GM21360 (cell line): ENCODE data around the gene NXPH4.

Source experiments
- ATAC-seq: cut with Tn5 transposase; IDR thresholded peaks from one replicate; pipeline ENCODE4 v1.9.1; 2021; ENCODE audit warnings: mild to moderate bottlenecking, moderate library complexity; ENCODE audit not compliant: unreplicated experiment

NXPH4 gene

DNA sequence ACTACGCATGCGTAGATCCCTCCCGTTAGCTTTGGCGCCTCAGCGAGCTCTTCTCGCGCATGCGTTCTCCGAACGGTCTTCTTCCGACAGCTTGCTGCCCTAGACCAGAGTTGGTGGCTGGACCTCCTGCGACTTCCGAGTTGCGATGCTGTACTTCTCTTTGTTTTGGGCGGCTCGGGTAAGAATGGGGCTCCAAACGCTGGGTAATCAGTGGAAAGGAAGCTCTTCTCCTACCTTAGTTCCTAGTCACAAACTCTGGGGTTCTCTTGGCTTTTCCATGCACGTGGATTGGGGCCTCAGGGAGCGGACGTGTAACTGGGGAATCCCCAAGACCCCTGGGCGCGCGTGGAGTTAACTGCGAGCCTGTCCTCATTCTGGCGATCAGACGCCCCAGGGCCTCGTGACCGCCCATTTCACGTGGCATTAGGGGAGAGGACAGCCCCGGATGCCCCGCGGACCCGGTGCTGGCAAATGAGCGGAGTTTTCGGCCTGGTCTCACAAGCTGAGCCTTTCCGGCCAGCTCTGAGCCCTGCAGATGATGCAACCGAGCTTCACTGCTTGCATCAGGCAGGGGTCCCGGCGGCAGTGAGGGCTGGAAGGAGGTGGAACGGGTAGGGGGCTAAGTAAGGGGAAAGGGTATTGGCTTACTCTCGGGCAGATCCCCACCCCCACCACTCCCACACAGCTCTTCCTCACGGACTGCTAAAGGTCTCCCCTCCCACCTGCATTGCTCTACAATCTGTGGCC is 13.2 kb downstream of the NXPH4 start, which contains the start of gene SHMT2:
Gene SHMT2 (plus strand): TSS at position 78 of the 747 bp plus-strand sequence. CDS start 68 bp downstream, at position 146.
- peak; percentile 54 for ATAC-seq

DNA sequence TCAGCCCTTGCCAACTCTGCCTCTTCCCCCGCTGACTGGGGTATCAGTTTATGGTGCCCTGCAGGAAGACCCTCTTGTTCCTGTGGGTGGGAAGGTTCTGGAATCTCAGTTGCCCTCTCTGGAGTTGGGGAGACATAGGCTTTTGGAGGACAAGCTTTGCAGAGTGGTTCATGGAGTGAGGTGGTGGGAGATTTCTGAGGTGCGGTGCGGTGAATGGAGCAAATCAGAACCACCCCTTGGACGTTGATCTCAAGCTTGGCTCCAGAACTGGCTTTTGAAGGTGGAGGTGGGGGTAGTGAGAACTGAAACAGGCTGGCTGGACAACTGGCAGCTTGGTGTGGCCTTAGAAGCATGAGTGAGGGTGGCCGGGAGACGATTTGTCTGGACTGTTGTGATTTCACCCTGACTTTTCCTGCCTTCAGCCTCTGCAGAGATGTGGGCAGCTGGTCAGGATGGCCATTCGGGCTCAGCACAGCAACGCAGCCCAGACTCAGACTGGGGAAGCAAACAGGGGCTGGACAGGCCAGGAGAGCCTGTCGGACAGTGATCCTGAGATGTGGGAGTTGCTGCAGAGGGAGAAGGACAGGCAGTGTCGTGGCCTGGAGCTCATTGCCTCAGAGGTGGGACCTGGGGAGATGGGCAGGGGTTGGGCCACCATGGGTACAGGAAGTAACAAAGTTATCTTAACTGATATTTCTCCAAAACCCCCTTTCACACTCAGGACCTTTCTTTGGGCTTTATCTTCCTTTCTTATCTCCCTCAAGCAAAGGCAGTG is 14.0 kb downstream of the NXPH4 start:
- ATAC-seq, result no peak

DNA sequence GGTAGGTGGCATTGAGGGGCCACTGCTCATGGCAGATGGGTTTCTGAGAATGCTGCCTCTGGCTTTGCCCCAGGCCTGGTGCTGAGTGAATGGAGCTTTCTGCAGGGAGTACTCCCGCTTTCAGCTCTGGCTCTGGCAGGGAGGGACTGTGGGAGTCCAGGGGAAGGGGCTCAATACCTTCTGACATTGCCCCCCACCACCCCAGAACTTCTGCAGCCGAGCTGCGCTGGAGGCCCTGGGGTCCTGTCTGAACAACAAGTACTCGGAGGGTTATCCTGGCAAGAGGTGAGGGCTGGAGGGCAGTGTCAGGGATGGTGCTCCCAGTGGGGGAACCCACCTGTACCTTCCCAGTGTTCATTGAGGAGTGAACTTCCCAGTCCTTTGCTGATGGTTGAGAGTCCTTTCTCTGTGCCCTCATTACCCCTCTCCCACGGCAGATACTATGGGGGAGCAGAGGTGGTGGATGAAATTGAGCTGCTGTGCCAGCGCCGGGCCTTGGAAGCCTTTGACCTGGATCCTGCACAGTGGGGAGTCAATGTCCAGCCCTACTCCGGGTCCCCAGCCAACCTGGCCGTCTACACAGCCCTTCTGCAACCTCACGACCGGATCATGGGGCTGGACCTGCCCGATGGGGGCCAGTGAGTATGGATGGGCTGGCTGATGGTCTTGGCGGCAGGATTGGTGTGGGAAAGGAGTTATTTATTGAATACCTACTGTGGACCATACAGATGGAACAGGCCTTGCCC is 14.9 kb downstream of the NXPH4 start:
- ATAC-seq, result no peak

DNA sequence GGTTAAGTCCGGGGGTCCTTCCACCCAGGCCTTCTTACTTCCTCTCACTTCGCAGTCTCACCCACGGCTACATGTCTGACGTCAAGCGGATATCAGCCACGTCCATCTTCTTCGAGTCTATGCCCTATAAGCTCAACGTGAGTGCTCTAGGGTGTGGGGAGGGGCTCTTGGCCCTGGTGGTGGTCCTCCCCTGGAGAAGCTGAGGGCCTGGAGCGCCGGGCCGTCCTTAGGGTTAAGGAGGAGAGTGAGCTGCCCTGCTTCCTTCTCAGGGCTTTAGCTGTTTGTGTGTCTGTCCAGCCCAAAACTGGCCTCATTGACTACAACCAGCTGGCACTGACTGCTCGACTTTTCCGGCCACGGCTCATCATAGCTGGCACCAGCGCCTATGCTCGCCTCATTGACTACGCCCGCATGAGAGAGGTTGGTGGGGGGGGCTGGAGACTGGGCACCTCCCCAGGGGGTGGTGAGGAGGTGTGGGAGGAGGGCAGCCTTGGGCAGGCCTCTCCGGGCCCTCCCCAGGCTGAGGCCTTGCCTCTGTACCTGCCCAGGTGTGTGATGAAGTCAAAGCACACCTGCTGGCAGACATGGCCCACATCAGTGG is 15.7 kb downstream of the NXPH4 start:
- no peak for ATAC-seq

DNA sequence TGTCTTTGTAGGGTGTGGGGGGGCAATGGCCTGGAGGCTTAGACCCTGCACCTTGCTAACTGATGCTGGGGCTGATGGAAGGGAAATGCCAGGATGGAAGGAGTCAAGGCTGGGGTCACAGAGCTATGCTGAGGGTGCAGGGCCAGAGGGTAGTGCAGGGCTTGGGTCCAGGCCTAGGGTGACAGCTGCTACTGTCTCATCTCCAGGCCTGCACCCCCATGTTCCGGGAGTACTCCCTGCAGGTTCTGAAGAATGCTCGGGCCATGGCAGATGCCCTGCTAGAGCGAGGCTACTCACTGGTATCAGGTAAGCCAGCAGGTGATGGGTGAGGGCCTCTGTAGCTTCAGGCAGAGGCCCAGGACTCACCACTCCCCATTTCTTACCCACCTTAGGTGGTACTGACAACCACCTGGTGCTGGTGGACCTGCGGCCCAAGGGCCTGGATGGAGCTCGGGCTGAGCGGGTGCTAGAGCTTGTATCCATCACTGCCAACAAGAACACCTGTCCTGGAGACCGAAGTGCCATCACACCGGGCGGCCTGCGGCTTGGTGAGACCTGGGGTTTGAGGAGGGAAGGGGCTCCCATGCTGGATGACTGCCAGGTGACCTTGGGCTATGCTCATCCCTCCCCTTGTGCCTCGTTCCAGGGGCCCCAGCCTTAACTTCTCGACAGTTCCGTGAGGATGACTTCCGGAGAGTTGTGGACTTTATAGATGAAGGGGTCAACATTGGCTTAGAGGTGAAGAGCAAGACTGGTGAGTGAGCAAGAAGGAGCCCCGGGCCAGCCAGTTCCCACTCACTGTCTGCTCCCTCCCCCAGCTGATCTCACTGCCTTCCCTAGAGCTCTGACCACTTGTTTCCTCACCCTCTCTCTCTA is 17.0 kb downstream of the NXPH4 start:
- ATAC-seq, result no peak

DNA sequence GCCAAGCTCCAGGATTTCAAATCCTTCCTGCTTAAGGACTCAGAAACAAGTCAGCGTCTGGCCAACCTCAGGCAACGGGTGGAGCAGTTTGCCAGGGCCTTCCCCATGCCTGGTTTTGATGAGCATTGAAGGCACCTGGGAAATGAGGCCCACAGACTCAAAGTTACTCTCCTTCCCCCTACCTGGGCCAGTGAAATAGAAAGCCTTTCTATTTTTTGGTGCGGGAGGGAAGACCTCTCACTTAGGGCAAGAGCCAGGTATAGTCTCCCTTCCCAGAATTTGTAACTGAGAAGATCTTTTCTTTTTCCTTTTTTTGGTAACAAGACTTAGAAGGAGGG is 17.6 kb downstream of the NXPH4 start:
- ATAC-seq, result no peak

DNA sequence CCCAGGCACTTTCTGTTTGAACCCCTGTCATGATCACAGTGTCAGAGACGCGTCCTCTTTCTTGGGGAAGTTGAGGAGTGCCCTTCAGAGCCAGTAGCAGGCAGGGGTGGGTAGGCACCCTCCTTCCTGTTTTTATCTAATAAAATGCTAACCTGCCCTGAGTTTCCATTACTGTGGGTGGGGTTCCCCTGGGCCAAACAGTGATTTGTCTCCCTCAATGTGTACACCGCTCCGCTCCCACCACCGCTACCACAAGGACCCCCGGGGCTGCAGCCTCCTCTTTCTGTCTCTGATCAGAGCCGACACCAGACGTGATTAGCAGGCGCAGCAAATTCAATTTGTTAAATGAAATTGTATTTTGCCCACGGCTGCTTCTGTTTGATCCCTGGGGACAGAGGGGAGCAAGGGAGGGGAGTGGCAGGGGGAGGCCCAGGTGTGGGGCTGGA is 18.0 kb downstream of the NXPH4 start:
- ATAC-seq, result no peak

DNA sequence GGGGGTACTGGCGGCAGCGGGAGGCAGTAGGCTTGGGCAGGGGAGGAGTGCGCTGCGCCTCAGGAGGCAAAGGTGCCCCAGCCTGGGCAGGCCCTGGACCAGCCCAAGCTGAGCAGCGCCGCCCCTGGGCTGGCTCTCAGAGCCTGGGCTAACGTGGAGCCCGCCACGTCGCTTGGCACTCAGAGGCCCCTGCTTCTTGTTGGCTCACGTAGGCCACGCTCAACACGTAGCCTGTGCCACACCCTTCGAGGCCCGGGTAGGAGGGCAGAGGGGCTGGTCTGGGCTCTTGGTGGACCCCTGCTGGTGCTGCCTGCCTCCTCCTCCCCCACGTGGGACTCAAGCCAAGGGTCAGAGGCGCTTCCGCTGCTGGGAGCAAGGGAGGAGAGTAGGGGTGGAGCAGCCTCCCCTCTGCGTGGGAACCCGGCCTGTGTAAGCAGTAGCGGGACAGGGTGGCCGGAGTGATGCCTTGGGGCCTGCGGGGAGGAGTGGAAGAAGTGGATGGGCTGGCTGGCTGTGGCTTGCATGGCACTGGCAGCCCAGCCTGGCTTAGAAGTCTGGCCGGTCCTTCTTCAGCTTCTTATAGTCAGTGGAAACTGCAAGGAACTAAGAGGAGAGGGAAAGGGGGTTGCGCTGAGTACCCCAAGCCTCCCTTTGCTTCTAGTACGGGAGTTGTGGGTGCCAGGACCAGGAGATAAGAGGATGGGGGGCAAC is 18.6 kb downstream of the NXPH4 start:
- no peak for ATAC-seq

DNA sequence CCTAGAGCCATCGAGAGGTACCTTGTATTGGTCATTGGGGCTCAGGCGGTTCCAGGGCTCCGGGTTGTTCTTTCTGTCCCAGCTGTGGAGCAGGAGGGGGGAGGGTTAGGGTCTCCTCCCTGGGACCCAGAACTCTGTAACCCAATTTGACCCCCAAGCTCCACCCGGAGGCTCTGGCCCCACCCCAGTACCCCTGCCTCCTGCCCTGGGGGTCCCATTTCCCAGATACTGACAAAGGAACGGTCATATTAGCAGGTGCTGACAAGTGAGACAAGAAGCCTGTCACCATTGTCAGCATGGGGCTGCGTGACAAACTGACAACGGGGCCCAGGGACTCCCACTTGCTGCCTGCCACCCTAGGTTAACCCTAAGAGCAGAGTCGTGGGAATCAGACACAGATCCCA is 19.1 kb downstream of the NXPH4 start:
- ATAC-seq, result no peak

DNA sequence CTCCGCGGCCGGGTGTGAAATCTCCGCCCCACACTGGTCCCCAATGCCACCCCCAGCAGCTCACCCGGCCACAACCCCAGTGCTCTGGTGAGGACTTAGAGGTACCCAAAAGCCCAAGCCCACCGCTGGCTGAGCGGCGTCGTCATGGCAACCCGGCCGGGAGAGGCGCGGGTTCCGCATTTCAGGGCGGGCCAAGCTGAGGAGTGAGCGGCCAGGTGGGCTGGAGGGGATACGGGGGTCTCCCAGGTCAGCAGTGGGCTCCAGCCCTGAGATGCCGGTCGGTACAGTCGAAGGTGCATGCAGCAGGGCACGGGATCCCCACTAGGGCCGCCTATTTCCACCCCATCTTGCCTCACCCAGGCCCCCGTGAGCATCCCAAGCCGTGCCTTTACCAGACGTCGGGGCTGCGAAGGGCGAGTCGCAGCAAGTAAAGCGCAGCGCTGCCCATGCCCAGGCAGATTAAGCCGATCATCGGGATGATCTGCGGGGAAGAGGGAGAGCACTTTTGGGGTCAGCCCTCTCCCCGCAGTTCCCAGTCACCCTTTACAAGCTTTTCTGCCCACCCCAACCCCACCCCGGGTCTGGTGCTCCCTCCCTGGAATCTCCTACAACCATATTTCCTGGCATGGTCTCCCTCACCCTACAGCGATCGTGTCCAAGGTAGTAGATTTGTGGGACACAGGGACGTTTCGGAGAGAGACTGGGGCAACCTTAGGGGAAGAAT is 19.8 kb downstream of the NXPH4 start:
- no peak for ATAC-seq

DNA sequence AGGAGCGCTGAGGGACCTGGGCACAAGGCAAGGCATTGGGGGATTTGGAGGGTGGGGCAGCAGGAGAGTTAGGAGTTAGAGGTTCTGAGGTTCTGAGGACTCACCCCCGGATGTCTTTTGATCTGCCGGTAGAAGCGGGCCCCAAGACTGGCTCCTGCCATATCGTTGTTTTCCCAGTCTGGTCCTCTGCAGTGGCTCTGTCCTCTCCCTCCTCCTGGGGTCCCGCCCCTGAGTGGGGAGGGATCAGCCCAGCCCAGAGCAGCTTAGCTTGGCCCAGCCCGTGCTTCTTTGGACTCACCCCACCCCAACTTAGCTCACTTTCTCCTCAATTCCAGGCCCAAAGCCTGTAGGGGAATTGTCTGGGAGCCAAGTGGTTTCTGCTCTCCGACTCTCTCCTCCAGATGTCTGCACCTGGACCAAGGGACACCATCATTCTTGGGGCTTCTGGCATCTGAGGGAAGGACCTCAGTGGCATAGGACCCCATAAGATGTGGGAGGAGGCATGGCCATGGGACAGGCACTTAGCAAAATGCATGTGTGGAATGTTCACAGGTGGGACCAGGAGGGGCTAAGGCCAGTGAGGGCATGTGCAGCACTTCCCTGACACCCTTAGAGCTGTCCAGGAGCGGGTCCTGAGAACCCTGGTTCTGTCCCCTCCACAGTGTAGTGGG is 20.5 kb downstream of the NXPH4 start:
- no peak for ATAC-seq

DNA sequence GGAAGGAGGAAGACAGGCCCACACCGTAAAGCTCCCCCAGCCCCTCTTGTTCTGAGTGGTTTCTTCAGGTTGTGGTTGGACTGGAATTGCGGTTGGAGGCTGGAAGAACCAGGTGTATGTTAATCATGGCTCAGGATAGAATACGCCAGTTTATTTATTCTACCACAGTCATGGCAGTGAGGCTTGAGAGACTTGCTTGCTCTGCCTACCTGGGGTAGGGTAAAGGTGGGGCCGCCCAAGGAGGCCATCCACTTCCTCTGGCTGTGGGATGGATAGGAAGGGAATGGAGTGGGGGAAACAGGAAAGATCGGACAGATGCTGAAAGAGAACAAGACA is 21.0 kb downstream of the NXPH4 start:
- ATAC-seq, result no peak

DNA sequence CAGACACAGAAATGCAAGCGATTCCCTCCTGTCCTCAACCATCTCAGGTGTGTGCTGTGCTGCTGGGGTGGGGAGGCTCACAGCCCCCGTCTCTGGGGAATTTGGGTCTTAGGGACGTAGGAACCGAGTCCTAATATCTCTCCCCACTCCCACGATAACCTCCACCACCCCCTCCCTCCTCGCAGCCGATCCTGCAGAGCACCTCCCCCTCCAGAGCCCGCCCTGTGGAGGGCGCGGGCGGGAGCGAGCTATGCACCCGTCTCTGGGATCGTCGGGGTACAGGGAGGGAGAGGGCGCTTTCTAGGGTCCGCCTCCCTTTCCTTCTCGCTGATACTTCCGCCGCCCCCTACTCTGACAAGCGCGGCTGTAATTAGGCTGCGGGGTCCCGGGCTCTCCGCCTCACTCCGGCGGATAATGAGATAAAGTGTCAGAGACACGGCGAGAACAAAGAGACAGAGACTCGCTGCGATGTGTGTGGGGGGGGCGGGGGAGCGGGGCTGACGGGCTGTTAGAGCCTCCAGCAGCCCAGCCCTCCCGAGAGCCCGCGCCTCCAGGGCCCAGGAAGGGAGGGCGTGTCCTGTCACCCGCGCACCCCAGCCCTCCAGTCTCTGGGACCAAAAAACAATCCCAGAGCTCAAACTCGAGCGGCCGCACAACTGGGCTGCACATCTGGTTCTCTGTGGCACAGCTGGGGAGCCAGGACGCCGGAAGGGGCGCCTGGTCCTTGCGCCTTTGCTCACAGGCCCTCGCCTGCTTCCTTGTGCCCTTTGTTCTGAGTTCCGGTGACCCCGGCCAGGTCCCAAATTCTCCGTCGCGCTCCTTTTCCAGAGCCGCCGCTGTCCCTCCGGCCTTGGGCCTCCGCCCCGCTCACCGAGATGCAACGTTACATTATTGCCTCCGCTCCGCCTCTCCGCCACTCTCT is 21.6 kb downstream of the NXPH4 start:
- ATAC-seq, result no peak

DNA sequence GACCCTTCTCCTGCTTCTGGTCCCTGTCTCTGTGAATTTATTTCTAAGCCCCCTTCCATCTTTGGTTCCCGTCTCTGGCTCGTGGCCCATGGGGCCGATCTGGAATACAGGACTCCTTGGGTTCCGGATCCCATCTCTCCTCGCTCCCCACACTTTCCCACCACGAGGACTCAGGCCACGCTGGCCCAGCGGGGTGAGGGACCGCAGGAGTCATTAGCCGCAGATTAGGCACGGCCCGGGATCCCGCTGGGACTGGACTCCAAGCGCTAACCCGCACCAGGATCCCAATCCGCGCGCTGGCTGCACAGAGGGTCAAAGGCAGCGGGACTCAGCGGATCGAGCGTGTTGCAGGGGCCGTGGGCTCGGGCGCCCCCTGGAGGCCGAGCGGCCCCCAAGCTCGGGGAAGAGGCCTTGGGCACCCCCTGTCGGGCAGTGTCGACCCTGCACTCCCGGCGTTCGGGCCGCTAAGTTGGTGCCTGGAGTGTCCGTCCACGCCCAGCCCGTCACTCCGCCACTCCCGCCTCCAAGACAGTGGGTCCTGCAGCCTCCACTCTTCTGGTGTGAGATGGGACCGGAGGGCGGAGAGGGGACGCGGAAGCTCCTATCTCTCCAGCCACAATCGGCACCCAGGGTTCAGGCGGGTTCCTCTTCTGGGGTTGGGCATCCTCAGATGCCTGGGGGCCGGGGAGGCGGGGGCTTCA is 22.4 kb downstream of the NXPH4 start:
- ATAC-seq, result peak; percentile 45

DNA sequence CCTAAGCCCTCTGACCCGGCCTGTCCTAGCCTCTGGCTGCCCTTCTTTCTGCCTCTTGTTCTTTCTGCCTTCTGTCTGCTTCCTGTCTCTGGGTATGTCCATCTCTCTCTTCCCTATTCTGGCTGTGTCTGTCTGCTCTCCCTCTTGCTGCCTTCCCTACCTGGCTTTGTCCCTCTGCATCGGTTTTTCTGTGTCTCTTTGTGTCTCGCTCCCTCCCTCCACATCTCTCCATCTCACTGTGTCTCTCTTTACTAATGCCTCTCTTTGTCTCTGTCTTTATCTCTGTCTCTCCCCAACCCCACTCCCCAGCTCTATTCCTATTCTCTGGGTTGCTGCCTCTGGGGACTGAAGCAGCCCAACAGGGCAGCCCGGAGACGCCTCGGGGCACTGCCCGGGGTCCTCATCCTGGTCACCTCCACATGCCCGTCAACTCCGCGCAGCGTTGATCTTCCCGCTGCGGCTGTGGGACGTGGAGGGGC is 23.0 kb downstream of the NXPH4 start:
- ATAC-seq, result no peak

DNA sequence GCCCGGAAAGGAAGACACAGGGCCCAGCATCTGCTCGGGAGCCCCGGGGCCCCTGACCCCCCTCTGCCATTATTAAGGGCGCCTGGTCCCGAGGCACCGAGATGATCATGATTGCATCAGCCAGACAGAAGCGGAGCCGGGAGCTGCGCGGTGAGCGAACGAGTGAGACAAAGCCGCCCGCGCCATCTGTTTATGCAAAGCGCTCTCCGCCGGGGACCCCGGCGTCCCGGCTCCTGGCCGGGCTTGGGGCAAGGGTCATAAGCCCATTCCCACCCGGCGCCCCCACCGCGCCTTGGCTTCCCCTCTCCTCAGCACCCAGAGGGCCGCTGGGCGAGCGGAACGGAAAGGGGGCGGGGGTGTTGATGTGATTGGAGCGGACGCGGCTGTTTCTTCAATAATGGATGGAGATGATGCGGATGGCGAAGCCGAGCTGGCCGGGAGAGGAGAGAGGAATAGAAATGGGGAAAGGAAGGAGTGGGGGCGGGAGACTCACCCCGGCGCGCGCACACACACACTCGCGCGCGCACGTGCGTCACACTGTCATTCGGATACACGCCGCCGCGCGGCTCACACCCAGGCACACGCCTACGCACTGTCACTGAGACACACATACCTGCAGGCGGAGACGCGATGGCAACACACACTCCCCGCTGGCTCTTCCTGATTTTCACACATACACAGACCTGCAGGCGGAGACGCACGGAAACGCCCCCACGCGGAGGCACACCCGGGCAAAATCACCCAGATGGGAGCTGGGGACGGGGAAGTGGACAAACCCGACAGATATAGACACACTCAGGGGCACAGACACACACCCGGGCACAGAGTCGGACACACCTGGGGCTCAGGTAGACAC is 23.7 kb downstream of the NXPH4 start:
- ATAC-seq, result peak; percentile 29
